ENCODE results near the gene CACNA1C. TPM values are rescaled to one million over a fixed set of nuclear protein-coding genes. Genes with fewer than 3 reads are reported as not detected.

Gene CACNA1C
- total RNA-seq, 6 donors from 2014 or later, result 5.2 to 45.1 (median 8.8) TPM

DNA sequence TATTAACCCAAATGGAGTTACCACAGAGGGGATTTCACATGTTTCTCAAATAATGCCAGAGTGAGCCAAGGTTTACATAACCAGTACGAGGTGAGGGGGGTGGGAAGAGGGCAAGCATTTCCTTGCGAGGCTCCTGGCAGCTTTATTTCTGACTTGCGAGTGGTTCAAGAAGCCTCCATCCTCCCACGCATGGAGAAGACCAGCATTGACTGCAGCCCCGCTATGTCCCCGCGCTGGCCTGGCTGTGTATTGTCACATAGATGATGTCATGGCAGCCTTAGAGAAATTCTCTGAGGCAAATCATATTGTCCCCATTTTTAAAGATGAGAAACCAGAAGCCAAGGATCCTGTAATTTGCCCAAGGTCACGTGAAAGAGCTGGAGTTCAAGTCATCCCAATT, 188.2 kb downstream of the CACNA1C start:
- H3K27ac ChIP-seq, result no peak overlapping the region
- ATAC-seq (ENCODE audit: low FRiP score in 2 of 2) (no peak), DNase-seq (no peak)
- WGBS, 2 donors, result 78 to 81% methylated on average over 8 of the region's 8 CpGs
- no peaks in the 10 kb centered on the region for H3K9me3 ChIP-seq
- H3K4me1 ChIP-seq, result no peaks in the 10 kb centered on the region
- H3K4me3 ChIP-seq, result no peak overlapping the region
- no peaks in the 10 kb centered on the region for H3K27me3 ChIP-seq
- TF ChIP-seq EP300 (IDR thresholded peaks at IDR 0.05) (no peak), POLR2AphosphoS5 (IDR thresholded peaks at IDR 0.05) (no peak), POLR2A (IDR thresholded peaks at IDR 0.05) (no peak)
- TF ChIP-seq, protein P1, sequence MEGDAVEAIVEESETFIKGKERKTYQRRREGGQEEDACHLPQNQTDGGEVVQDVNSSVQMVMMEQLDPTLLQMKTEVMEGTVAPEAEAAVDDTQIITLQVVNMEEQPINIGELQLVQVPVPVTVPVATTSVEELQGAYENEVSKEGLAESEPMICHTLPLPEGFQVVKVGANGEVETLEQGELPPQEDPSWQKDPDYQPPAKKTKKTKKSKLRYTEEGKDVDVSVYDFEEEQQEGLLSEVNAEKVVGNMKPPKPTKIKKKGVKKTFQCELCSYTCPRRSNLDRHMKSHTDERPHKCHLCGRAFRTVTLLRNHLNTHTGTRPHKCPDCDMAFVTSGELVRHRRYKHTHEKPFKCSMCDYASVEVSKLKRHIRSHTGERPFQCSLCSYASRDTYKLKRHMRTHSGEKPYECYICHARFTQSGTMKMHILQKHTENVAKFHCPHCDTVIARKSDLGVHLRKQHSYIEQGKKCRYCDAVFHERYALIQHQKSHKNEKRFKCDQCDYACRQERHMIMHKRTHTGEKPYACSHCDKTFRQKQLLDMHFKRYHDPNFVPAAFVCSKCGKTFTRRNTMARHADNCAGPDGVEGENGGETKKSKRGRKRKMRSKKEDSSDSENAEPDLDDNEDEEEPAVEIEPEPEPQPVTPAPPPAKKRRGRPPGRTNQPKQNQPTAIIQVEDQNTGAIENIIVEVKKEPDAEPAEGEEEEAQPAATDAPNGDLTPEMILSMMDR (IDR thresholded peaks at IDR 0.05), result no peak
- no peaks in the 10 kb centered on the region for H3K36me3 ChIP-seq

DNA sequence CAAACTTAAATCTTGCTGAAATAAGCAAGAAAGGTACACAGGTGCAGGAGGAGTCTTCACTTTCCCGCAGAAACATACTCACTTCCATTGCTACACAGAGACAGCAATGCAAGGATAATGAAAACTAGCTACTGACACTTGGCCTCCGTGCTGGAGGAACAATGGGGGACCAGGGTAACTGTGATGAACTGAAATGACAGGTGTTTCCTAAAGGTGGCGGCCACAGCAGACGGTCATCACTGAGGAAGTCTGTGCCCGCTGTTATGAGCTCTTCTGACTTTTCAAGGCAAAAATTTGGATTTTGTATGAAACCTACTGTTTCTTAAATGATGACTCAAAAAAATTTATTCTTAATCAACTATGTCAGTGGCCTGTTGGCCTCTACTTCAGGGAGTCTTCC, 189.4 kb downstream of the CACNA1C start:
- no peak overlapping the region for H3K27ac ChIP-seq

DNA sequence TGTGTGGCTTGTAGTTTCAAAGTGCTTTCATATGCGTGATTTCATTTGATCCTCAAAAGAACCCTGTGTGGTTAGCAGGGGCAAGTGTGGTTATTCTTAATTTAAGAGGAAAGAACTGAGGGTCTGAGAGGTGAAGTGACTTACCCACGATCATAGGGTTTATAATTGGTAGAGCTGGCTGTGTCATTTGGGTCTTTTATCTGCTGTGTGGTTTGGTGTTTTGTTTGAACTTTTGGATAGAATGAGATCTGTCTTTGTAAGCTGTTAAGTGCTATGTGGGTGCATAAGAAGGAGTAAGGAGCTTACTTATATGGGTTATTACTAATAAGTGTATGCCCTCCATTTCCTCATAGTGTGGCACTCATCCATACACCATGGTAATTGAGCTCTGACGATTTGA, 190.0 kb downstream of the CACNA1C start:
- Histone ChIP-seq H3K9me3 (no peaks in the 10 kb centered on the region), H3K27me3 (no peaks in the 10 kb centered on the region), H3K27ac (no peak overlapping the region), H3K4me3 (no peak overlapping the region), H3K4me1 (no peaks in the 10 kb centered on the region), H3K36me3 (no peaks in the 10 kb centered on the region)
- WGBS, 2 donors, result 80 to 84% methylated on average over 3 of the region's 3 CpGs
- no peak for ATAC-seq (ENCODE audit: low FRiP score in 2 of 2)
- TF ChIP-seq, protein P1 (IDR thresholded peaks at IDR 0.05), result no peak
- TF ChIP-seq EP300 (IDR thresholded peaks at IDR 0.05), result no peak
- TF ChIP-seq POLR2A (IDR thresholded peaks at IDR 0.05), result no peak
- no peak for TF ChIP-seq POLR2AphosphoS5 (IDR thresholded peaks at IDR 0.05)
- DNase-seq, result no peak

More for the DNA sequence above, 189.4 kb downstream of the CACNA1C start:
- DNase-seq (no peak), ATAC-seq (ENCODE audit: low FRiP score in 2 of 2) (no peak)
- 68 to 76% methylated on average over 5 of the region's 5 CpGs for WGBS, 2 donors
- Histone ChIP-seq H3K27me3 (no peaks in the 10 kb centered on the region), H3K4me3 (no peak overlapping the region), H3K4me1 (no peaks in the 10 kb centered on the region), H3K9me3 (no peaks in the 10 kb centered on the region), H3K36me3 (no peaks in the 10 kb centered on the region)
- no peak for TF ChIP-seq POLR2AphosphoS5 (IDR thresholded peaks at IDR 0.05)

DNA sequence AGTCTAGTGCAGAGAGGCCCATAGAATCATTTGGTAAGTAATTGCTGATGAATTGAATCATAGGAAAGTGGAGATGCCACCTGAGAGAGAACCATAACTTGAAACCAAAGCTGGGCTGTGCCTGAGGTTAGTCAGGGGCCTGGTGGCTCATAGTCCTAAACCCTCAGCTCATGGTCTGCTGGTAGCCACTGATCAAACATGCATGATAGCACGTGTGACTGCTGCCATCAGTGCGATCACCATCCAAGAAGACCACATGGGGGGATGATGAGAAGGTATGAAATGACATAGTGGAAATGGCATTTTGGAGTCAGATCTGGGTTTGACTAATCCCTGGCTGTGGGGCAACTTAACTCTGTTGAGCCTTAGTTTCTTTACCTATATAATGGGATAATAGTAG, 190.5 kb downstream of the CACNA1C start:
- ATAC-seq (ENCODE audit: low FRiP score in 2 of 2) (no peak), DNase-seq (no peak)
- H3K27ac ChIP-seq, result no peak overlapping the region
- H3K4me3 ChIP-seq, result no peak overlapping the region
- H3K27me3 ChIP-seq, result no peaks in the 10 kb centered on the region
- no peaks in the 10 kb centered on the region for H3K9me3 ChIP-seq
- no peaks in the 10 kb centered on the region for H3K36me3 ChIP-seq
- peaks cover 0 to 4% (median 0%) of the 10 kb centered on the region in 4 donors for H3K4me1 ChIP-seq
- 91 to 96% methylated on average over 2 of the region's 2 CpGs for WGBS, 2 donors
- TF ChIP-seq EP300 (IDR thresholded peaks at IDR 0.05), result no peak
- no peak for TF ChIP-seq POLR2A (IDR thresholded peaks at IDR 0.05)
- TF ChIP-seq, protein P1 (IDR thresholded peaks at IDR 0.05), result no peak
- no peak for TF ChIP-seq POLR2AphosphoS5 (IDR thresholded peaks at IDR 0.05)

DNA sequence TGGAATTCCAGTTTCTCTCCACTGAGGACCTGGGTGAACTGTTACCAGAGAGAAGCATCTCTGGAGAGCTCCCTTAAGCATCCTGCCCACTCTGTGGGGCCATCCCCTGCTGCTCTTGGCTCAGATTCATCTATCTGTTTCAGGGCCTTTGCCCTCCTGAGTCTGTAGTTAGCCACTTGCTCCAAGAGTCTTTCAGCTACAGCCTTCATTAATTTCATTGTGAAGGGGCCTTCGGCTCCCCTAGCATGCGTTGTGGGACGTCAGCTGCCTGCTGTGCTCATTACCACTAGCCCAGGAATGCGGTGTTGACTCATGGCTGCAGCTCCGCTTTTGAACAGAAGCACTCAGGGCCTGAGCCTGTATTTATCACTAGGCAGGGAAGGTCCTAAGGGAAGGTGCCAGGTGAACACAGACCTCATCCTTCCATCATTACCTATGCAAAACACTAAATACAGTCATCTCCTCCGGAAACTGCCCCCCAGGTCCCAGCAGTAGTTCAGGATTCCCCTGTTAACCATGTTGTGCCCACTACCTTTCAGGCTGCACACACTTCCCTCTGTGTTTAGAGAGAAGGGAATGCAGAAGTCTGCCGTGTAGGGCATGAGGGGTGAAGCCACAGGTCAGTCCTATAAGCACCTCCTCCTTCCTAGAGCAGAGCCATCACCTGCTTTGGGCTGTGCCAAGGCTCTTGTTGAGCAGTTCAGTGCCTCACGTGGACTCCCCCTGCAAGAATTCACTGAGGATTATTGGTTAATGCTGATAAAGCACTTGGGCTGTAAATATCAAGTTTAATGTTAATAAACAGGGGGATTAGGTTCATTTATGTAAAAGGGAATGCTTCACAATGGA, 191.4 kb downstream of the CACNA1C start:
- TF ChIP-seq EP300 (IDR thresholded peaks at IDR 0.05), result no peak
- TF ChIP-seq POLR2AphosphoS5 (IDR thresholded peaks at IDR 0.05), result no peak
- no peak for TF ChIP-seq POLR2A (IDR thresholded peaks at IDR 0.05)
- H3K9me3 ChIP-seq, result no peaks in the 10 kb centered on the region
- peak in 1 of 2 donors; percentile 85 for ATAC-seq (ENCODE audit: low FRiP score in 2 of 2)
- no peaks in the 10 kb centered on the region for H3K27me3 ChIP-seq
- peaks cover 0 to 7% (median 0%) of the 10 kb centered on the region in 4 donors for H3K4me1 ChIP-seq
- 49 to 61% methylated on average over 5 to 8 of the region's 8 CpGs for WGBS, 2 donors
- no peaks in the 10 kb centered on the region for H3K36me3 ChIP-seq
- H3K4me3 ChIP-seq, result no peak overlapping the region
- no peak overlapping the region for H3K27ac ChIP-seq
- DNase-seq, result no peak

All from upper lobe of left lung (tissue), 6 donors.